H9 (cell line): ENCODE measurements around the gene PPP2R3A. TPM values are rescaled to one million over a fixed set of nuclear protein-coding genes. Genes with fewer than 3 reads are reported as not detected.

Experiments
- DNase-seq: peaks from one replicate; pipeline ENCODE4 v3.0.0-alpha.2; 2017
- H2AFZ ChIP-seq: one replicate; pipeline ENCODE4 v1.6.1; 2013; ENCODE audit warnings: mild to moderate bottlenecking, low read length, control low read depth, moderate library complexity
- H2AK5ac ChIP-seq: 2 replicates; pipeline ENCODE4 v1.6.1; 2013; ENCODE audit warnings: low read length, control low read depth, mixed read lengths; ENCODE audit not compliant: insufficient read length
- H2BK120ac ChIP-seq: one replicate; pipeline ENCODE4 v1.6.1; 2013; ENCODE audit warnings: low read depth, mild to moderate bottlenecking, low read length, control low read depth, inconsistent platforms; ENCODE audit not compliant: poor library complexity, severe bottlenecking
- H2BK12ac ChIP-seq: 2 replicates; pipeline ENCODE4 v1.6.1; 2013; ENCODE audit warnings: low read length, control low read depth, mixed read lengths, low read depth; ENCODE audit not compliant: insufficient read length
- H2BK15ac ChIP-seq: 2 replicates; pipeline ENCODE4 v1.6.1; 2013; ENCODE audit warnings: low read depth, low read length, control low read depth
- H2BK20ac ChIP-seq: one replicate; pipeline ENCODE4 v1.6.1; 2013; ENCODE audit warnings: low read depth, mild to moderate bottlenecking, low read length, control low read depth, inconsistent platforms; ENCODE audit not compliant: poor library complexity, severe bottlenecking
- H2BK5ac ChIP-seq: 2 replicates; pipeline ENCODE4 v1.6.1; 2013; ENCODE audit warnings: low read length, control low read depth, mixed read lengths; ENCODE audit not compliant: insufficient read length
- H3K14ac ChIP-seq: 2 replicates; pipeline ENCODE4 v1.6.1; 2013; ENCODE audit warnings: low read length, control low read depth; ENCODE audit not compliant: insufficient read depth
- H3K18ac ChIP-seq: 2 replicates; pipeline ENCODE4 v1.6.1; 2013; ENCODE audit warnings: low read depth, mild to moderate bottlenecking, mixed read lengths, low read length, control low read depth; ENCODE audit not compliant: insufficient read length
- H3K23ac ChIP-seq: 2 replicates; pipeline ENCODE4 v1.6.1; 2013; ENCODE audit warnings: low read length, control low read depth, mixed read lengths, low read depth; ENCODE audit not compliant: insufficient read length
- H3K23me2 ChIP-seq: 2 replicates; pipeline ENCODE4 v1.6.1; 2013; ENCODE audit warnings: low read depth, mild to moderate bottlenecking, mixed read lengths, low read length, control low read depth; ENCODE audit not compliant: insufficient read length, poor library complexity, severe bottlenecking
- H3K27ac ChIP-seq: 2 replicates; pipeline ENCODE4 v1.5.1; 2013; ENCODE audit warnings: low read length, control low read depth, mixed read lengths, low read depth; ENCODE audit not compliant: insufficient read length
- H3K27me3 ChIP-seq: 2 replicates; pipeline ENCODE4 v1.6.1; 2013; ENCODE audit warnings: low read length, control low read depth, inconsistent platforms; ENCODE audit not compliant: insufficient read depth
- H3K4ac ChIP-seq: 2 replicates; pipeline ENCODE4 v1.6.1; 2013; ENCODE audit warnings: low read depth, mild to moderate bottlenecking, control low read depth, inconsistent platforms, low read length, moderate library complexity
- H3K4me1 ChIP-seq: 2 replicates; pipeline ENCODE4 v1.6.1; 2013; ENCODE audit warnings: low read length, control low read depth, inconsistent platforms; ENCODE audit not compliant: insufficient read depth
- H3K4me2 ChIP-seq: 2 replicates; pipeline ENCODE4 v1.6.1; 2013; ENCODE audit warnings: low read length, control low read depth, mixed read lengths; ENCODE audit not compliant: insufficient read length, insufficient read depth
- H3K56ac ChIP-seq: 2 replicates; pipeline ENCODE4 v1.6.1; 2013; ENCODE audit warnings: low read depth, mild to moderate bottlenecking, mixed read lengths, low read length, control low read depth; ENCODE audit not compliant: insufficient read length
- H3K79me1 ChIP-seq: 2 replicates; pipeline ENCODE4 v1.6.1; 2013; ENCODE audit warnings: low read depth, mild to moderate bottlenecking, moderate library complexity, low read length, control low read depth, inconsistent platforms; ENCODE audit not compliant: insufficient read depth, poor library complexity, severe bottlenecking
- H3K79me2 ChIP-seq: 2 replicates; pipeline ENCODE4 v1.6.1; 2013; ENCODE audit warnings: low read length, control low read depth, inconsistent platforms; ENCODE audit not compliant: insufficient read depth
- H3K9ac ChIP-seq: 2 replicates; pipeline ENCODE4 v1.6.1; 2013; ENCODE audit warnings: low read length, control low read depth, mixed read lengths; ENCODE audit not compliant: insufficient read length; ENCODE audit errors: extremely low read depth
- H3K9me3 ChIP-seq: one replicate; pipeline ENCODE4 v1.6.1; 2013; ENCODE audit warnings: low read depth, low read length, inconsistent platforms; ENCODE audit not compliant: control insufficient read depth
- H3T11ph ChIP-seq: one replicate; pipeline ENCODE4 v1.6.1; 2013; ENCODE audit warnings: mild to moderate bottlenecking, low read length, control low read depth, inconsistent platforms
- H4K20me1 ChIP-seq: one replicate; pipeline ENCODE4 v1.6.1; 2013; ENCODE audit not compliant: control insufficient read depth, insufficient read length, insufficient read depth
- H4K5ac ChIP-seq: 2 replicates; pipeline ENCODE4 v1.6.1; 2013; ENCODE audit warnings: low read depth, mild to moderate bottlenecking, mixed read lengths, low read length, control low read depth; ENCODE audit not compliant: insufficient read length
- H4K8ac ChIP-seq: replicated peaks from 2 replicates; pipeline ENCODE4 v1.6.1; 2013; ENCODE audit warnings: low read length, control low read depth, mixed read lengths, low read depth; ENCODE audit not compliant: insufficient read length
- H4K91ac ChIP-seq: 2 replicates; pipeline ENCODE4 v1.6.1; 2013; ENCODE audit warnings: low read depth, mild to moderate bottlenecking, moderate library complexity, mixed read lengths, low read length, control low read depth; ENCODE audit not compliant: insufficient read length
- H3K27ac Mint-ChIP-seq, 3 experiments: 2 replicates in 2 of 3; 3 replicates in 1 of 3; pipeline ENCODE4 v1.8.0; 2020 to 2021; ENCODE audit warnings: mixed read lengths in 3 of 3, mild to moderate bottlenecking in 1 of 3, moderate library complexity in 1 of 3
- H3K27me3 Mint-ChIP-seq: 2 replicates; pipeline ENCODE4 v1.8.0; 2021; ENCODE audit warnings: low read depth, mild to moderate bottlenecking, moderate library complexity, mixed read lengths
- H3K36me3 Mint-ChIP-seq, 3 experiments: 2 replicates in 2 of 3; 3 replicates in 1 of 3; pipeline ENCODE4 v1.8.0; 2020 to 2021; ENCODE audit warnings: low read depth in 3 of 3, mixed read lengths in 3 of 3; ENCODE audit not compliant: insufficient read depth in 1 of 3
- H3K4me1 Mint-ChIP-seq, 2 experiments: 2 replicates each; pipeline ENCODE4 v1.8.0; 2020; ENCODE audit warnings: mixed read lengths in 2 of 2
- H3K4me3 Mint-ChIP-seq, 2 experiments: 2 replicates in 1 of 2; 3 replicates in 1 of 2; pipeline ENCODE4 v1.8.0; 2020 to 2021; ENCODE audit warnings: mild to moderate bottlenecking in 2 of 2, mixed read lengths in 2 of 2, moderate library complexity in 1 of 2
- H3K9me3 Mint-ChIP-seq, 2 experiments: 2 replicates in 1 of 2; 3 replicates in 1 of 2; pipeline ENCODE4 v1.8.0; 2020; ENCODE audit warnings: mild to moderate bottlenecking in 2 of 2, mixed read lengths in 2 of 2, moderate library complexity in 1 of 2
- WGBS: extraction: QIAGEN DNeasy Blood & Tissue Kit; methylation state at CpG from one replicate; pipeline ENCODE4 v1.1.7; 2013; ENCODE audit warnings: missing lambda C conversion rate, low lambda C conversion rate, mixed read lengths; ENCODE audit not compliant: insufficient read length; ENCODE audit errors: extremely low coverage; 5-methylcytosine and 5-hydroxymethylcytosine counted together
- total RNA-seq: library from RNA; stranded (reverse); gene quantifications from 2 replicates; pipeline ENCODE4 v1.2.1, GENCODE V29; 2021
- TF ChIP-seq, protein P1 (sequence below): fragments of 200-600 bp; sonication (generic); conservative IDR thresholded peaks from 3 replicates; pipeline ENCODE4 v1.8.0; 2021; ENCODE audit warnings: antibody characterized with exemption, mild to moderate bottlenecking

PPP2R3A gene
- total RNA-seq, 1 experiment from 2014 or later, result 12.4 TPM

DNA sequence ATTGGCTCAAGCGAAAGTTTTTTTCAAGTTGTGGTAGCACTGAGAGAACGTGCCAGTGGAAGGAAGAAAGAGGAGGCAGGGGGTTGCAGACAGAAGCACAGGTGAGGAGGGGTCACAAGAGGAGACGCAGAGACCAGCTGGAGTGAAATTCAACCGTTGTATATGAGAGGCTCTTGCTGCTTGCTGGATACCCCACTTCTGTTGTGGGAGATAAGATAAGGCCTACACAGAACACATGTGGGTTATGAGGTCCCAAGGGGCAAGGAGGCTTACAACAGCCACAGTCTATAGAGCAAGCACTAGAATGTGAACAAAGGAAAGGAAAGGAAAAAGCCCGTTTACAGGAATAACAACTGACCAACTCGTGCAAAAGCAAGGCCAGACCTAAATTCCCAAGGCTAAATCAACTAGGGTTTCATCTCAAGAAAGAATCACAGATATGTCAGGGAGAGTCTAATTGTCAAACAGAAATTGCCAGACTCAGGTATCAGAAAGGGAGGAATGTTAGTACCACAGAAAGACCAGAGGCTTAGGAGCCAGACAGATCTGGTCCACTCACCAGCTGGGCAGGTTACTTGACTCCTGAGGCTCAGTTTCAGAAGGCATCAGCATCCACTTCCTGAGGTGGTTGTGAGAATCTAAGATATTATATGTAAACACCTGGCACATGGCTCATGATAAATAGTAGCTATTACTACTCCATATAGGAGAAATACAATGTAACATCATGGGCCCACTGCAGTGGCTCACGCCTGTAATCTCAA lies 169.7 kb downstream of the PPP2R3A start:
- Histone ChIP-seq H2BK15ac (no peak overlapping the region), H4K8ac (no peak overlapping the region), H4K20me1 (no peaks in the 10 kb centered on the region), H3K4me2 (no peak overlapping the region), H3K27ac (no peak overlapping the region), H2BK120ac (no peak overlapping the region), H4K91ac (no peak overlapping the region), H2BK12ac (no peak overlapping the region), H3K79me2 (no peaks in the 10 kb centered on the region), H3K79me1 (no peaks in the 10 kb centered on the region), H3K14ac (no peak overlapping the region), H4K5ac (no peak overlapping the region), H3K23me2 (no peaks in the 10 kb centered on the region), H3K18ac (no peak overlapping the region), H2BK20ac (no peak overlapping the region), H3K4ac (no peak overlapping the region), H2AFZ (no peak overlapping the region), H3K27me3 (no peaks in the 10 kb centered on the region), H2BK5ac (no peak overlapping the region), H3K9me3 (no peaks in the 10 kb centered on the region), H3K23ac (no peak overlapping the region), H3T11ph (no peak overlapping the region), H3K4me1 (no peaks in the 10 kb centered on the region), H3K56ac (no peak overlapping the region), H2AK5ac (no peak overlapping the region), H3K9ac (no peak overlapping the region)
- peaks cover 0 to 3% of the 10 kb centered on the region in 2 experiments; a peak in 1 of 5 replicates for H3K9me3 Mint-ChIP-seq
- DNase-seq, result no peak
- H3K27me3 Mint-ChIP-seq, result no peaks in the 10 kb centered on the region
- WGBS, result no CpG with 5 or more reads among the region's 7 CpGs
- H3K36me3 Mint-ChIP-seq, result peaks cover 0 to 4% (median 0%) of the 10 kb centered on the region in 3 experiments; a peak in 2 of 7 replicates
- no peak overlapping the region for H3K4me3 Mint-ChIP-seq
- TF ChIP-seq, protein P1, sequence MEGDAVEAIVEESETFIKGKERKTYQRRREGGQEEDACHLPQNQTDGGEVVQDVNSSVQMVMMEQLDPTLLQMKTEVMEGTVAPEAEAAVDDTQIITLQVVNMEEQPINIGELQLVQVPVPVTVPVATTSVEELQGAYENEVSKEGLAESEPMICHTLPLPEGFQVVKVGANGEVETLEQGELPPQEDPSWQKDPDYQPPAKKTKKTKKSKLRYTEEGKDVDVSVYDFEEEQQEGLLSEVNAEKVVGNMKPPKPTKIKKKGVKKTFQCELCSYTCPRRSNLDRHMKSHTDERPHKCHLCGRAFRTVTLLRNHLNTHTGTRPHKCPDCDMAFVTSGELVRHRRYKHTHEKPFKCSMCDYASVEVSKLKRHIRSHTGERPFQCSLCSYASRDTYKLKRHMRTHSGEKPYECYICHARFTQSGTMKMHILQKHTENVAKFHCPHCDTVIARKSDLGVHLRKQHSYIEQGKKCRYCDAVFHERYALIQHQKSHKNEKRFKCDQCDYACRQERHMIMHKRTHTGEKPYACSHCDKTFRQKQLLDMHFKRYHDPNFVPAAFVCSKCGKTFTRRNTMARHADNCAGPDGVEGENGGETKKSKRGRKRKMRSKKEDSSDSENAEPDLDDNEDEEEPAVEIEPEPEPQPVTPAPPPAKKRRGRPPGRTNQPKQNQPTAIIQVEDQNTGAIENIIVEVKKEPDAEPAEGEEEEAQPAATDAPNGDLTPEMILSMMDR, result no peak
- H3K4me1 Mint-ChIP-seq, result no peaks in the 10 kb centered on the region
- H3K27ac Mint-ChIP-seq, result peak overlapping the region; percentile 12 to 52 (median 36); a peak in 4 of 7 replicates
